GM12865 (cell line): ENCODE measurements around the gene ZSWIM9.

Experiments used
- DNase-seq: peaks from one replicate; pipeline ENCODE4 v3.0.0; 2010; ENCODE audit warnings: low read depth
- H3K4me3 ChIP-seq: 2 replicates; pipeline ENCODE4 v1.5.1; 2011; ENCODE audit warnings: mild to moderate bottlenecking, low read depth, low read length, control low read depth
- TF ChIP-seq, protein P1 (sequence below): IDR thresholded peaks from 2 replicates; pipeline ENCODE4 v1.5.1; 2011; ENCODE audit warnings: low read length, control low read depth, low read depth, inconsistent platforms; ENCODE audit not compliant: insufficient read depth; ENCODE audit errors: missing control alignments

ZSWIM9 gene

DNA sequence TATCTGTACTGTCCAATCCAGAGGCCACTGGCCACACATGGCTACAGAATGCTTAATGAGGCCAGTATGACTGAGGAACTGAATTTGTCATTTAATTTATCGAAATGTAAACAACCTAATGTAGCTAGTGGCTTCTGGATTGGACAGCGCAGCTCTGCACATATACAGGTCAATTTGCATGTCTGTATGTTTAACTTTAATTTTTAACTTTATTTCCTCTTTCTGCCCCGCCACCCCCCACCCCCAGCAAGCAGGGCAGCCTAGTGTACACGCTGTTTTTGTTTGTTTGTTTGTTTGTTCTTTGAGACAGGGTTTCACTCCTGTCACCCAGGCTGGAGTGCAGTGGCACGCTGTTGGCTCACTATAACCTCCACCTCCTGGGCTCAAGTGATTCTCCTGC, 15.5 kb downstream of the ZSWIM9 start:
- DNase-seq = no peak
- H3K4me3 ChIP-seq = no peak overlapping the region
- TF ChIP-seq, protein P1, sequence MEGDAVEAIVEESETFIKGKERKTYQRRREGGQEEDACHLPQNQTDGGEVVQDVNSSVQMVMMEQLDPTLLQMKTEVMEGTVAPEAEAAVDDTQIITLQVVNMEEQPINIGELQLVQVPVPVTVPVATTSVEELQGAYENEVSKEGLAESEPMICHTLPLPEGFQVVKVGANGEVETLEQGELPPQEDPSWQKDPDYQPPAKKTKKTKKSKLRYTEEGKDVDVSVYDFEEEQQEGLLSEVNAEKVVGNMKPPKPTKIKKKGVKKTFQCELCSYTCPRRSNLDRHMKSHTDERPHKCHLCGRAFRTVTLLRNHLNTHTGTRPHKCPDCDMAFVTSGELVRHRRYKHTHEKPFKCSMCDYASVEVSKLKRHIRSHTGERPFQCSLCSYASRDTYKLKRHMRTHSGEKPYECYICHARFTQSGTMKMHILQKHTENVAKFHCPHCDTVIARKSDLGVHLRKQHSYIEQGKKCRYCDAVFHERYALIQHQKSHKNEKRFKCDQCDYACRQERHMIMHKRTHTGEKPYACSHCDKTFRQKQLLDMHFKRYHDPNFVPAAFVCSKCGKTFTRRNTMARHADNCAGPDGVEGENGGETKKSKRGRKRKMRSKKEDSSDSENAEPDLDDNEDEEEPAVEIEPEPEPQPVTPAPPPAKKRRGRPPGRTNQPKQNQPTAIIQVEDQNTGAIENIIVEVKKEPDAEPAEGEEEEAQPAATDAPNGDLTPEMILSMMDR = no peak

DNA sequence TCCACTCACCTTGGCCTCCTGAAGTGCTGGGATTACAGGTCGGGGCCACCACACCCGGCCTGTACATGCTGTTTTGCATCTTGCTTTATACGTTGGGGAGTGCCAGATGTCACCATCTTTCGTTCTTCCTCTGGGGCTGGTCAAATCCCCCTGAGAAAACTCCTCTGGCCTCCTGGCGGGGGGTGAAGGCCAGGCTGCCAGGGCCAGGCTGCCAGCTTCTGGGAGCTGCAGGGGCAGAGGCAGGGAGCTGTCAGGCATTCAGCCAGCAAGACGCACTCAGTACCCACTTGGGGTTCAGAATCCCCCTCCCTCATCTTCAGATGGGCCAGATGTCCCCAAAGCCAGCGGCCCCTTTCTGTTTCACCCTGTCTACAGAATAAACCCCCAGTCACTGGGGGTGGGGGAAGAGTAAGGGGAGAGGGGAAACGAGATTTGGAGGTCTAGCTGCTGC, 16.1 kb downstream of the ZSWIM9 start:
- TF ChIP-seq, protein P1 = no peak
- DNase-seq = peak; percentile 44

DNA sequence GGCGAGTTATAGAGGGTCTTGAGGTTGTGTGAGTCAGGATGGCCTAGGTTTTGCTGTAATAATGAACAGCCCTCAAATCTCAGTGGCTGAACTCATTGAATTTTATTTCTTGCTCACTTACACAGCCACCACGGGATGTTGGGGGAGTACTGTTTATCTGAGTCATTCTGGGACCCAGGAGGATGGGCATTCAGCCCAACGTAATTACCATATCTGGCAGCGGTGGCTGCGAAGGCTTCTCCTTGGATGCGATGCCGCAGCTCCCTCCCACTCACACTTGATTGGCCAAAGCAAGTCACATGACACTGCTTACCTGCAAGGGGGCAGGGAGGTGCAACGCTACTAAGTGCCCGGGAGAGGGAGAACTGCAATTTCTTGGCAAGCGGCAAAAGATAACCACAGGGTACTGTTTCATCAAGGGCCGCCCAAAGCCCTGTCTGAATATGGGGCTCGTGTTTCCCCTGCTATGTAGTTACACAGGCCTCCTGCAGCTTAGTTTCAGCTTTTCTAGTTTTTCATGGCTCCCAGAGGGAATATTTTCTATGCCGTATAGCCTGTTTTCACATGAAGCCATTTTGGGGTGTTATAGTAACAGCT, 19.9 kb downstream of the ZSWIM9 start:
- TF ChIP-seq, protein P1 = no peak
- no peak for DNase-seq
- no peak overlapping the region for H3K4me3 ChIP-seq

More for the DNA sequence above, 16.1 kb downstream of the ZSWIM9 start:
- H3K4me3 ChIP-seq = no peak overlapping the region

DNA sequence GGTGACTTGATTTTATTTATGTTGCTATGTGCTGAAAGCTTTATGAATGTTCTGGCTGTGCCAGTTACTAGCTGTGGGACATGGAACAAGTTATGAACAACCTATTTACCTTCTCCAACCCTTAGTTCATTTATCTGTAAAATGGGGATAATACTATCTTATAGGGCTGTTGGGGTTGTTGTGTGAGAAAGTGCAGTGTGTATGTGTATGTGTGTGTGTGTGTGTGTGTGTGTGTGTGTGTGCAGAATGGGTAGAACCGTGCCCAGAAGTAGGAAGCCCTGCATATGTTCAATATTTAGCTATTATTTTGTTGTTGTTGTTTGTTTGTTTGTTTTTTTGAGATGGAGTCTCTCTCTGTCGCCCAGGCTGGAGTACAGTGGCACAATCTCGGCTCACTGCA, 20.4 kb downstream of the ZSWIM9 start:
- H3K4me3 ChIP-seq = no peak overlapping the region
- DNase-seq = no peak

DNA sequence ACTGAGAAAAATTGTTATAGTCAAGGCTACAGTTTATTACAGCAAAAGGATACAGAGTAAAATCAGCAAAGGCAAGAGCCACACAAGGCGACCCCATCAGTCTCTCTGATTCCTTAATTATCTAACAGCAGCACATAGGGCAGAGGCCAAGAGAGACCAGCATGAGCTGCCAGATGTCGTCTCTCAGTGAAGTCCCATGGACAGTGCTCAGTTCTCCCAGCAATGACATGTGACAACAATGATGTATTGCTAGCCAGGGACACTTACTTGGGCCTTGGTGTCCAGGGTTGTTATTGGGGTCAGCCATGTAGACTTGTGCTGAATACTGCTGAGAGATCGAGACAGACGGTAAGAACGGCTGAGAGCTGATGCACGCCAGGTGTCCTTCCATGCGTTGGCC, 22.3 kb downstream of the ZSWIM9 start:
- TF ChIP-seq, protein P1 = no peak
- DNase-seq = no peak
- H3K4me3 ChIP-seq = no peak overlapping the region

More for the DNA sequence above, 20.4 kb downstream of the ZSWIM9 start:
- TF ChIP-seq, protein P1 = no peak

DNA sequence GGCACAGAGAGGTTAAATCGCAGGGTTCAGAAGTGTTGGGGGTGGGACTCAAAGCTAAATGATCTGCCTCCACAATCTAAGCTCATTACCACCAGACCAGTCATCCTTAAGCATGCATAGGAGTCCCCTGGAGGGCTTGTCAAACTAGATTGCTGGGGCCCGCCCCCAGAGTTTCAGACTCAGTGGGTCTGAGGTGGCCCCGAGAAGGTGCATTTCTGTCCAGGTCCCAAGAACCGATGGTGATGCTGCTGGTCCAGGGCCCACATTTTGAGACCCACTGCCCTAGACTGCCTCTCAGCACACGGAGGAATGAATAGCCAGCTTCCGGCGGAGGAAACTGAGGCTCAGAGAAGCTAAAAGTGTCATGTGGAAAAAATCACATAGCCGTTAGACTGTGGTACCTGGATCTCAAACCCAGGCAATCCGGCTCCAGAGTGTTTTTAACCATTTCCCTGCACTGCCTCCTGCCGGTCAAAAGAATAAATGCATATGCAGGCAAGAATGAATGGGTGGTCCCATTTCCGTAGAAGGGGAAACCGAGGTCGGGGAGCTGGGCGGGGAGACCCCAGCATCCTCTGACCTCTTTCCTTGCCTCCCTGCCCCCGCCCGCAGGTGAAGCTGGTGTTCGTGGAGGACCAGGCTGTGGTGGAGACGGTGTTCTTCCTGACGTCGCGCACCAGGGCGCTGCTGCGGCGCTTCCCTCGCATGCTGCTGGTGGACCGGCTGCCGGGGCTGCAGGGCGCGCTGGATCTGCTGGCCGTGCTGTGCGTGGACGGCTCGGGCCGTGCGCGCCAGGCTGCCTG, 23.8 kb downstream of the ZSWIM9 start:
- TF ChIP-seq, protein P1 = peak; percentile 58
- DNase-seq = peak; percentile 50
- no peak overlapping the region for H3K4me3 ChIP-seq
